Left ventricle myocardium inferior (tissue), 1 donor: ENCODE results near the gene CHD2. TPM values are rescaled to one million over a fixed set of nuclear protein-coding genes. Genes with fewer than 3 reads are reported as not detected.

ENCODE experiments used
- DNase-seq: peaks from one replicate; pipeline ENCODE4 v3.0.0-alpha.2; 2020
- H3K27ac ChIP-seq: fragments of 200-600 bp; replicated peaks from 2 replicates; pipeline ENCODE4 v1.8.0; 2021
- H3K27me3 ChIP-seq: fragments of 200-600 bp; 2 replicates; pipeline ENCODE4 v1.8.0; 2021; ENCODE audit warnings: low read depth
- H3K36me3 ChIP-seq: fragments of 200-600 bp; 2 replicates; pipeline ENCODE4 v1.8.0; 2021
- H3K4me1 ChIP-seq: fragments of 200-600 bp; 2 replicates; pipeline ENCODE4 v1.8.0; 2021
- H3K4me3 ChIP-seq: fragments of 200-600 bp; 2 replicates; pipeline ENCODE4 v1.8.0; 2021; ENCODE audit warnings: mild to moderate bottlenecking, moderate library complexity
- H3K9me3 ChIP-seq: fragments of 200-600 bp; replicated peaks from 2 replicates; pipeline ENCODE4 v1.8.0; 2021
- intact Hi-C: fragments of 100-400 bp; cut with micrococcal nuclease; formaldehyde crosslinking; loops from one replicate; pipeline ENCODE4 v1.11.0; 2022
- total RNA-seq: library from RNA; stranded (reverse); fragmentation: NEBNext Ultra II Directional; extraction: Animal tissue kit (Norgen Biotek cat#: 25700); gene quantifications from one replicate; pipeline ENCODE4 v1.2.1, GENCODE V29; 2021
- TF ChIP-seq, protein P1 (sequence below): fragments of 200-600 bp; IDR thresholded peaks from 2 replicates; pipeline ENCODE4 v1.8.0; 2021; ENCODE audit warnings: antibody characterized with exemption, mild to moderate bottlenecking, borderline replicate concordance
- donor health status: DM: no; HTN: yes; CAD: no; lungs with severe emphysema.

The CHD2 gene
- total RNA-seq, 1 donor from 2014 or later = 41.3 TPM

DNA sequence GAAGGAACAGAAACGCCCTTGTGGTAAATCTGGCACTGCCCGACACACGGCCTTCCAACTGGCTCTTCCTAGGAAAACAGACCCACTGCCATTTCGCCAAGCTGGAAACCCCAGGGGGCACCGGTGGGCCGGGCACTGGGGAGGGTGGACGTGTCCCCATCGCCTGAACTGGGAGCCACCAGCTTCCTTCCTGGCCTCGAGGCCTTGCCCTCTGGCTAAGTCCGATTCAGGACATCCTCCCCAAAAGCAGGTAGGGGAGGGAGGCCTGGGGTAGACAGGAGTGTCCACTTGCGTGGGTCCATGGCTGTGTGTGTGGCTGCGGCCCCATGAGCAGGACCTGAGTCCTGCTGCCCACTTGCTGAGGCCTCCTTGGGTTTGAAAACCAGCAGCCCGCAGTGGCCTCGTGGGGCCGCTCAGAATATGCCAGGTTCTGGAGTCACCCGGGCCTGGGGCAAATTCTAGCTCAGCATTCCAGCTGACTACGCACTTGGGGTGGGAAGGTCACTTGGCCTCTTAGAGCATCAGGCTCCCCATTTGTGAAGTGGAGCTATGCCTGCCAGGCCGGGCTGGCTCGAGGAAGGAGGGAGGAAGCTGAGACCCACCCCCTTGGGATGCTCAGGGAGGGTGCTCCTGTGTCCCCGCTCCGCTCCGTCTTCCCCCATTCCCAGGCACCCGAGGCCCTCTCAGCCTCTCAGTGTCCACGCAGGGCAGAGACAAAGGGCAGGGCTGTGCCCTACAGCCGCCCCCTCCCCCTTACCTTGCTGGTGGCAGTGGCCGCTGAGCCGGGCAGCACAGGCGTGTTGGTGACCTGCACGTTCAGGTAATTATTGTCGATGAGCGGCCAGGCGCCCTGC is 151.3 kb downstream of the CHD2 start:
- TF ChIP-seq, protein P1, sequence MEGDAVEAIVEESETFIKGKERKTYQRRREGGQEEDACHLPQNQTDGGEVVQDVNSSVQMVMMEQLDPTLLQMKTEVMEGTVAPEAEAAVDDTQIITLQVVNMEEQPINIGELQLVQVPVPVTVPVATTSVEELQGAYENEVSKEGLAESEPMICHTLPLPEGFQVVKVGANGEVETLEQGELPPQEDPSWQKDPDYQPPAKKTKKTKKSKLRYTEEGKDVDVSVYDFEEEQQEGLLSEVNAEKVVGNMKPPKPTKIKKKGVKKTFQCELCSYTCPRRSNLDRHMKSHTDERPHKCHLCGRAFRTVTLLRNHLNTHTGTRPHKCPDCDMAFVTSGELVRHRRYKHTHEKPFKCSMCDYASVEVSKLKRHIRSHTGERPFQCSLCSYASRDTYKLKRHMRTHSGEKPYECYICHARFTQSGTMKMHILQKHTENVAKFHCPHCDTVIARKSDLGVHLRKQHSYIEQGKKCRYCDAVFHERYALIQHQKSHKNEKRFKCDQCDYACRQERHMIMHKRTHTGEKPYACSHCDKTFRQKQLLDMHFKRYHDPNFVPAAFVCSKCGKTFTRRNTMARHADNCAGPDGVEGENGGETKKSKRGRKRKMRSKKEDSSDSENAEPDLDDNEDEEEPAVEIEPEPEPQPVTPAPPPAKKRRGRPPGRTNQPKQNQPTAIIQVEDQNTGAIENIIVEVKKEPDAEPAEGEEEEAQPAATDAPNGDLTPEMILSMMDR = no peak
- Histone ChIP-seq H3K4me3 (no peak overlapping the region), H3K27ac (no peak overlapping the region), H3K36me3 (peaks cover 31% of the 10 kb centered on the region), H3K9me3 (peaks cover 6% of the 10 kb centered on the region), H3K4me1 (peaks cover 2% of the 10 kb centered on the region), H3K27me3 (no peaks in the 10 kb centered on the region)
- intact Hi-C loops = no loop called here
- DNase-seq = no peak

GRCh38 chr15:93052090-93052879 is 152.2 kb downstream of the CHD2 start:
- Histone ChIP-seq H3K4me1 (peaks cover 10% of the 10 kb centered on the region), H3K27me3 (no peaks in the 10 kb centered on the region), H3K27ac (no peak overlapping the region), H3K36me3 (peaks cover 23% of the 10 kb centered on the region), H3K4me3 (no peak overlapping the region), H3K9me3 (no peaks in the 10 kb centered on the region)
- DNase-seq = no peak
- intact Hi-C loops = no loop called here
- TF ChIP-seq, protein P1 = no peak

- Histone ChIP-seq H3K4me3 (no peak overlapping the region), H3K9me3 (no peaks in the 10 kb centered on the region), H3K4me1 (peaks cover 35% of the 10 kb centered on the region), H3K27me3 (no peaks in the 10 kb centered on the region), H3K27ac (no peak overlapping the region), H3K36me3 (peaks cover 10% of the 10 kb centered on the region)
- DNase-seq = no peak
- intact Hi-C loops = no loop called here
- TF ChIP-seq, protein P1 = no peak
Observed at GRCh38 chr15:93055211-93055610, 155.1 kb downstream of the CHD2 start.

DNA sequence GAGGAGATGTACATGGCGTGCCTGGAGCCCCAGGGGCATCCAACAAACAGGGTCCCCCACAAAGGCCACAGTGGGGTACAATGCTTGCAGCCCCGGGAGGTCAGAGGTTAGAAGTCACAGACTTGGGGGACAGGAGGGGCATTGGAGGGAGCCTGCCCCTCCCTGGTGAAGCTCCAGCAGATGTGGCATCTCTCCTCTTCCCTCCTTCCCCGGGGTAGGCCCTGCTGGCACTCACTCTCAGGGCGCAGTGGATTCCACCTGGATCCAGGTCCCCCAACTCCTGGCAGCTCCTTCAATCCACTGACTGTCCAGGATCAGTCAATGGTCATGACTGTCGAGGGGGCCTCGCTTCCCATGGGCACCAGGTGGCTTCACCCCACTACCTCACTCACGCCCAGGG is 156.7 kb downstream of the CHD2 start:
- peaks cover 48% of the 10 kb centered on the region for H3K4me1 ChIP-seq
- no peaks in the 10 kb centered on the region for H3K9me3 ChIP-seq
- TF ChIP-seq, protein P1 = no peak
- H3K4me3 ChIP-seq = no peak overlapping the region
- no peak overlapping the region for H3K27ac ChIP-seq
- intact Hi-C loops = no loop called here
- DNase-seq = no peak
- peaks cover 3% of the 10 kb centered on the region for H3K36me3 ChIP-seq
- peaks cover 3% of the 10 kb centered on the region for H3K27me3 ChIP-seq

GRCh38 chr15:93057618-93058017 is 157.5 kb downstream of the CHD2 start:
- DNase-seq = no peak
- H3K9me3 ChIP-seq = no peaks in the 10 kb centered on the region
- peaks cover 54% of the 10 kb centered on the region for H3K4me1 ChIP-seq

More at GRCh38 chr15:93057618-93058017, 157.5 kb downstream of the CHD2 start:
- H3K27me3 ChIP-seq = peaks cover 3% of the 10 kb centered on the region
- no peaks in the 10 kb centered on the region for H3K36me3 ChIP-seq
- intact Hi-C loops = no loop called here
- TF ChIP-seq, protein P1 = no peak
- H3K4me3 ChIP-seq = no peak overlapping the region
- no peak overlapping the region for H3K27ac ChIP-seq
